Caco-2 (cell line): ENCODE measurements around the gene TMEM190. TPM values are rescaled to one million over a fixed set of nuclear protein-coding genes. Genes with fewer than 3 reads are reported as not detected.

Experiments used
- BruUV-seq: library from RNA; stranded (reverse); fragments of 400-500 nt; replicated peaks from 2 replicates; lab custom pipeline; 2021; lab: Mats Ljungman, UMichigan
- CTCF ChIA-PET: fragments of 300-600 bp; sonication (Branson Sonifier 250); formaldehyde crosslinking; loops from one replicate; lab custom pipeline; 2022; ENCODE audit warnings: antibody characterized with exemption; lab: Charles Lee
- POLR2A ChIA-PET: fragments of 300-600 bp; sonication (Branson Sonifier 250); formaldehyde crosslinking; loops from one replicate; lab custom pipeline; 2022; ENCODE audit warnings: antibody characterized with exemption; lab: Charles Lee
- DNase-seq, 2 experiments: peaks; one replicate each; pipeline versions ENCODE4 v3.0.0 to v3.0.0-alpha.2; 2020 to 2022
- H3K27me3 ChIP-seq: replicated peaks from 2 replicates; pipeline ENCODE4 v1.6.0; 2011; ENCODE audit warnings: low read length; ENCODE audit not compliant: control insufficient read depth, insufficient read depth
- H3K36me3 ChIP-seq: 2 replicates; pipeline ENCODE4 v1.5.1; 2011; ENCODE audit warnings: low read length; ENCODE audit not compliant: control insufficient read depth, insufficient read depth
- H3K4me1 ChIP-seq: fragments of 250-450 bp; sonication (Bioruptor Pico); 2 replicates; pipeline ENCODE4 v1.5.1; 2020; ENCODE audit warnings: mild to moderate bottlenecking
- H3K4me3 ChIP-seq: 2 replicates; pipeline ENCODE4 v1.5.1; 2011; ENCODE audit warnings: low read depth, mild to moderate bottlenecking, control low read depth, low read length
- H3K9me3 ChIP-seq: fragments of 250-450 bp; sonication (Bioruptor Pico); 2 replicates; pipeline ENCODE4 v1.5.1; 2020; ENCODE audit warnings: mild to moderate bottlenecking, moderate library complexity
- H3K27ac Mint-ChIP-seq: one replicate; pipeline ENCODE4 v1.8.0; 2022; ENCODE audit warnings: mixed read lengths; ENCODE audit not compliant: unreplicated experiment
- H3K27me3 Mint-ChIP-seq: one replicate; pipeline ENCODE4 v1.8.0; 2022; ENCODE audit warnings: mixed read lengths; ENCODE audit not compliant: insufficient read depth, unreplicated experiment
- H3K36me3 Mint-ChIP-seq: one replicate; pipeline ENCODE4 v1.8.0; 2022; ENCODE audit warnings: mild to moderate bottlenecking, mixed read lengths; ENCODE audit not compliant: insufficient read depth, unreplicated experiment
- H3K4me1 Mint-ChIP-seq: one replicate; pipeline ENCODE4 v1.8.0; 2022; ENCODE audit warnings: low read depth, mixed read lengths; ENCODE audit not compliant: unreplicated experiment
- H3K4me3 Mint-ChIP-seq: one replicate; pipeline ENCODE4 v1.8.0; 2022; ENCODE audit warnings: mild to moderate bottlenecking, moderate library complexity, mixed read lengths; ENCODE audit not compliant: unreplicated experiment
- H3K9me3 Mint-ChIP-seq: one replicate; pipeline ENCODE4 v1.8.0; 2022; ENCODE audit warnings: mixed read lengths; ENCODE audit not compliant: unreplicated experiment
- intact Hi-C: fragments of 100-400 bp; cut with micrococcal nuclease; formaldehyde crosslinking; loops from one replicate; pipeline ENCODE4 v1.10.0; 2022; ENCODE audit not compliant: unreplicated experiment
- total RNA-seq: library from RNA; stranded (reverse); gene quantifications from 2 replicates; pipeline ENCODE4 v1.2.3, GENCODE V29; 2022
- TF ChIP-seq, protein P1 (sequence below), 2 experiments: fragments of 200-600 bp in 1 of 2; IDR thresholded peaks; 1 replicate in 1 of 2; 2 replicates in 1 of 2; pipeline versions ENCODE4 v1.5.1 to v1.8.0; 2011 to 2022; ENCODE audit warnings: antibody characterized with exemption in 1 of 2, control low read depth in 1 of 2, inconsistent platforms in 1 of 2, low read depth in 1 of 2, low read length in 1 of 2, mild to moderate bottlenecking in 1 of 2, moderate library complexity in 1 of 2; ENCODE audit not compliant: insufficient read depth in 1 of 2, severe bottlenecking in 1 of 2, unreplicated experiment in 1 of 2

The TMEM190 gene
- total RNA-seq, 1 experiment from 2014 or later = not detected

DNA sequence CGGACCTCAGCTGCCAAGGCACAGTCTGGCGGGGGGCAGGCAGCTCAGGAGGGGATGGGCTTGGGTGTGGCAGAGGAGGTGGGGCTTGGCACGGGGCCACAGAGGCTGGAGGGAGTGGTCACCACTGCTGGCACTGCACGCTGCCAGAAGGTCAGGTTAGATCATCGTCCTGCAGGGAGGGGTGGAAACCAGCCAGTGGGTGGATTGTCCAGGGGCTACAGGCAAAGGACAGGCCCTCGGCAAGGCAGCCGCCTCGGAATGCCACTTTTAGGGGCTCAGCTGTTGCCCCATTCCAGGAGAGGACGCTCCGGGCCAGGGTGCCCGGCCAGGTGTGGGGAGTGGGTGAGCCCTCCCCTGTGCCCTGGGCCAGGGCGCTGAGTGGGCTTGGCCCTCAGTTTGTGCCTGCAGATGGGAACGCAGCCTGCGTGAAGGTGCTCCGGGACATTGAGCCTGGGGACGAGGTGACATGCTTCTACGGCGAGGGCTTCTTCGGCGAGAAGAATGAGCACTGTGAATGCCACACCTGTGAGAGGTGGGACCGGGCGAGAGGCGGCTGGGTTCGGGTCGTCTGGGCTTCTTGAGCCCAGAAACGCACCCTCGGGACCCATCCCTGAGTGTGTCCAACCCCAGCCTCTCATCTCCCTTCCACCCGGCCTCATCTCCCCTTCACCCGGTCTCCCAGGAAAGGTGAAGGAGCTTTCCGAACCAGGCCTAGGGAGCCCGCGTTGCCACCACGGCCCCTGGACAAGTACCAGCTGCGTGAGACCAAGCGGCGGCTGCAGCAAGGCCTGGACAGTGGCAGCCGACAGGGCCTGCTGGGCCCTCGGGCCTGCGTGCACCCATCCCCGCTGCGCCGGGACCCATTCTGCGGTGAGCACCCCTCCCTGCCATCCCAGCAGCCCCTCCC is 30.6 kb upstream of the TMEM190 start:
- ChIA-PET POLR2A (no interaction called here), CTCF (no interaction called here)
- no peaks in the 10 kb centered on the region for H3K27me3 ChIP-seq
- no peak overlapping the region for H3K4me3 ChIP-seq
- no TSS peak for BruUV-seq
- TF ChIP-seq, protein P1, sequence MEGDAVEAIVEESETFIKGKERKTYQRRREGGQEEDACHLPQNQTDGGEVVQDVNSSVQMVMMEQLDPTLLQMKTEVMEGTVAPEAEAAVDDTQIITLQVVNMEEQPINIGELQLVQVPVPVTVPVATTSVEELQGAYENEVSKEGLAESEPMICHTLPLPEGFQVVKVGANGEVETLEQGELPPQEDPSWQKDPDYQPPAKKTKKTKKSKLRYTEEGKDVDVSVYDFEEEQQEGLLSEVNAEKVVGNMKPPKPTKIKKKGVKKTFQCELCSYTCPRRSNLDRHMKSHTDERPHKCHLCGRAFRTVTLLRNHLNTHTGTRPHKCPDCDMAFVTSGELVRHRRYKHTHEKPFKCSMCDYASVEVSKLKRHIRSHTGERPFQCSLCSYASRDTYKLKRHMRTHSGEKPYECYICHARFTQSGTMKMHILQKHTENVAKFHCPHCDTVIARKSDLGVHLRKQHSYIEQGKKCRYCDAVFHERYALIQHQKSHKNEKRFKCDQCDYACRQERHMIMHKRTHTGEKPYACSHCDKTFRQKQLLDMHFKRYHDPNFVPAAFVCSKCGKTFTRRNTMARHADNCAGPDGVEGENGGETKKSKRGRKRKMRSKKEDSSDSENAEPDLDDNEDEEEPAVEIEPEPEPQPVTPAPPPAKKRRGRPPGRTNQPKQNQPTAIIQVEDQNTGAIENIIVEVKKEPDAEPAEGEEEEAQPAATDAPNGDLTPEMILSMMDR (IDR thresholded peaks at IDR 0.05; ENCODE audit: insufficient read depth in 1 of 2, low read depth in 1 of 2, low read length in 1 of 2, severe bottlenecking in 1 of 2, unreplicated experiment in 1 of 2) = no peak
- peak in 1 of 2 experiments; percentile 33 for DNase-seq
- H3K4me3 Mint-ChIP-seq = no peak overlapping the region
- H3K36me3 Mint-ChIP-seq = peaks cover 20% of the 10 kb centered on the region
- intact Hi-C loops = no loop called here
- no peaks in the 10 kb centered on the region for H3K27me3 Mint-ChIP-seq
- H3K4me1 ChIP-seq = peaks cover 5% of the 10 kb centered on the region; the same call in 1 of the 2 replicates
- H3K36me3 ChIP-seq = peaks cover 3% of the 10 kb centered on the region; the same call in 1 of the 2 replicates
- no peaks in the 10 kb centered on the region for H3K9me3 ChIP-seq
- H3K4me1 Mint-ChIP-seq = peaks cover 6% of the 10 kb centered on the region
- no peaks in the 10 kb centered on the region for H3K9me3 Mint-ChIP-seq
- H3K27ac Mint-ChIP-seq = no peak overlapping the region

DNA sequence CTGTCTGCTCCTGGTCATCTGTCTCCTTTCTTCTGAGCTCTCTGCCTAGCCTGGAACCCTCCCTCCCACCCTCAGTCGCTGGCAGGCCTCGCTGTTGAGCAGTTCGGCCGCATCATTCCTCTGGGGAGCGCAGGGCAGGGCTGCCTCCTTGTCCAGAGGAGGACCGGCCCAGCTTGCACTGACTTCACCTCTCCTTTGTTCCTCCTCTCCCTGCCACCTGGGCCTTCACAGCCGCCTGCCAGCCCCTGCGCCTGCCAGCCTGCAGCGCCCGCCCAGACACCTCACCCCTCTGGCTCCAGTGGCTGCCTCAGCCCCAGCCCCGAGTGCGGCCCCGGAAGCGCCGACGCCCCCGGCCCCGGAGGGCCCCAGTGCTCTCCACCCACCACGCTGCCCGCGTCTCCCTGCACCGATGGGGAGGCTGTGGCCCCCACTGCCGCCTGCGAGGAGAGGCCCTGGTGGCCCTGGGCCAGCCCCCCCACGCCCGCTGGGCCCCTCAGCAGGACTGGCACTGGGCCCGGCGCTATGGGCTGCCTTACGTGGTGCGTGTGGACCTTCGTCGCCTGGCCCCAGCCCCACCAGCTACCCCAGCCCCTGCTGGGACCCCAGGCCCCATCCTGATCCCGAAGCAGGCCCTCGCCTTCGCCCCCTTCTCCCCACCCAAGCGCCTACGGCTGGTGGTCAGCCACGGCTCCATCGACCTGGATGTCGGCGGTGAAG is 29.7 kb upstream of the TMEM190 start:
- peak in 1 of 2 experiments; percentile 28 for DNase-seq
- Mint-ChIP-seq H3K4me1 (no peaks in the 10 kb centered on the region), H3K27me3 (peaks cover 4% of the 10 kb centered on the region), H3K36me3 (peaks cover 20% of the 10 kb centered on the region), H3K27ac (no peak overlapping the region), H3K4me3 (no peak overlapping the region), H3K9me3 (no peaks in the 10 kb centered on the region)
- TF ChIP-seq, protein P1 (IDR thresholded peaks at IDR 0.05; ENCODE audit: insufficient read depth in 1 of 2, low read depth in 1 of 2, low read length in 1 of 2, severe bottlenecking in 1 of 2, unreplicated experiment in 1 of 2) = no peak
- Histone ChIP-seq H3K4me3 (no peak overlapping the region), H3K4me1 (no peaks in the 10 kb centered on the region), H3K9me3 (no peaks in the 10 kb centered on the region), H3K36me3 (peaks cover 3% of the 10 kb centered on the region; the same call in 1 of the 2 replicates), H3K27me3 (no peaks in the 10 kb centered on the region; the same call in 1 of the 2 replicates)
- no TSS peak for BruUV-seq
- ChIA-PET CTCF (no interaction called here), POLR2A (interaction anchor here (0.6 kb wide), 1 partner anchor 8 kb away, joined by 3 read pairs; no protein-coding TSS in a partner anchor)
- intact Hi-C loops = no loop called here

DNA sequence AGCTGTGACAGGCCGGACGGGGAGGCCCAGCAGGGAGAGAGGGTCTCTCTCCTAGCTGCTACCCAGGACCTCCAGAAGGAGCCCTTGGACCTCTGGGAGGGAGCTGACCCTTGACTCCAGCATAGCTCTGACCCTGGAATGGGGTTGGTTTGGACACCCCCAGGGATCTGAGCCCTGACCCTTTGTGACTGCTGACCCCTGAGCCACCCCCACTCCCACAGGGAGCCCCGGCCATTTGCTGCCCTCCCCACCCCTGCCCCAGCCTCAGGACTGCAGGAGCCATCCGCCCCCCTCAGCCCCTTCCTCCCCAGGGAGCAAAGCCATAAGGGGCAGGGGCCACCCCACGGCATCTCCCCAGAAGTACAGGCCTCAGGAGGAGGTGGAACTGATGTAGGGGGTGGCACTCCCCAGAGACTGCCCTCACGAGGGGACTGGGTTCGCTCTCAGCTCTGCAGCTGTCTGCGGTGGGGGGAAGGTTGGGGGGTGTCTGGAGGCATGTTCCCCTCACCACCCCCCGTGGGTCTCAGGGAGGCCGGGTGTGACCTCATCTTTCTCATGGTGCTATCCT is 29.1 kb upstream of the TMEM190 start:
- Mint-ChIP-seq H3K27ac (no peak overlapping the region), H3K9me3 (no peaks in the 10 kb centered on the region), H3K27me3 (peaks cover 5% of the 10 kb centered on the region), H3K4me1 (peaks cover 3% of the 10 kb centered on the region), H3K36me3 (peaks cover 22% of the 10 kb centered on the region), H3K4me3 (no peak overlapping the region)
- Histone ChIP-seq H3K27me3 (no peaks in the 10 kb centered on the region; the same call in 1 of the 2 replicates), H3K4me1 (peaks cover 5% of the 10 kb centered on the region), H3K9me3 (no peaks in the 10 kb centered on the region), H3K4me3 (no peak overlapping the region), H3K36me3 (peaks cover 3% of the 10 kb centered on the region; the same call in 1 of the 2 replicates)
- POLR2A ChIA-PET = interaction anchor here (0.6 kb wide), 1 partner anchor 8 kb away, joined by 3 read pairs; no protein-coding TSS in a partner anchor
- intact Hi-C loops = no loop called here
- TF ChIP-seq, protein P1 (IDR thresholded peaks at IDR 0.05; ENCODE audit: insufficient read depth in 1 of 2, low read depth in 1 of 2, low read length in 1 of 2, severe bottlenecking in 1 of 2, unreplicated experiment in 1 of 2) = no peak
- CTCF ChIA-PET = no interaction called here
- no TSS peak for BruUV-seq
- DNase-seq = peak in 1 of 2 experiments; percentile 32
